ENCODE data around the gene TGOLN2.

TGOLN2 gene

GRCh38 chr2:85269959-85270358 lies 57.8 kb downstream of the TGOLN2 start:
- no peak for DNase-seq

Data from amygdala (tissue), 56 donors.